HCEC 1CT (cell line): ENCODE data around the gene ATP4B.

Source experiments
- DNase-seq: peaks from one replicate; pipeline ENCODE4 v3.0.0-alpha.2; 2017

Gene ATP4B

DNA sequence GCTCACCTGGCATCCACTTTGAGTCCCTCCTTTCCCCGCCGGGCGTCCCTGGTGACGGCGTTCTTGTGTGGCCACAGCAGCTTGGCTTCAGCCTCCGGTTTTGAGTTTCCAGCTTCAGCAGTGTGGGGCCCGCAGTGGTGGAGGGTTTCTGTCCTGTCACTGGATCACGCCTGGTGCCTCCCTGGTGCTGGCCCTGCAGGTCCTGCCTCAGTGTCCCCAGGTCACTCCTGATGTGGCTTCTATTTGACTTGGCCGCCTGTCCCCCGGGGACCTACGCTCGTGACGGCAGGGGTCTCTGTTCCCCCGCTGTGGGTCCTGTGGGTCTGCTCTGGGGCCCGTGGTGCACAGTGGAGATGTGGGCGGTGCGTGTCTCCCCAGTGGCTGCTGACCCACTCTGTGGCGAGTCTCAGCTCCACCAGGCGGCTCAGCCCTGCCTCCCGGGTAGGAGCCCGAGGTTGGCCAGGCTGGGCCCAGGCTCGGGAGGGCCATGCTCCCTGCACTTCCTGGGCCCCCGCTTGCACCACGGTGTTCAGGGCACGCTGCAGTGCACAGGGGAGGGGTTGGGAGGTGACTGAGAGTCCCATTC lies 1.9 kb downstream of the ATP4B start:
- DNase-seq, result no peak

DNA sequence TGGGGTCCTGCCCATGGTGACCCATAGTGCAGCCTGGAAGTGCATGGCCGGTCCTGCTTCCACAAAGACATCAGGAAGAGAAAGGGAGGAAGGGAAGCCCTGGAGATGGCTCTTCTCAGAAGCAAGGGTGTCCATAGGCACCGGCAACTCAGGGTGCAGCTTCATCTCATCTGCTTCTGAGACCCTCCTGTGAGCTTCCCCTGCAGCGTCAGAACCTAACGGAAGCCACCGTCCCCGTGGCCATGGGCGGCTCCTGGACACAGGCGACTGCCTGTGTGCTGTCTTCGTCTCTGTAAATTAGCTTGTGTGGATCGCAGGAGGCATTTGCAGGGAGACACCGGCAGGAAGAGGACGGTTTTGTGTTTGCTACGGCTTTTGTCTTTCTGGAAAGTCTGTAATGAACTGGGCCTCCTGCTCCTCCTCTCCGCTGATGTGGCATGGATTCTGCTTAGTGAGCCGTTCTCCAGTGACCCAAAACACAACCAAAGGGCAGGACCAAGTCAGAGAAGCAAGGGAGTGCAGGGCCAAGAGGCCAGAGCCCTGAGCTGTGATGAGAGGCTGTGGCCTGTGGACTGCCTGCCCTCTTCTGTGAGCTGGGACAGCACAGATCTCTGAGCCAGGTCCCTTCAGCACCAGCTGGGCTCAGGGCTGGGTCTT lies 2.5 kb downstream of the ATP4B start:
- no peak for DNase-seq

DNA sequence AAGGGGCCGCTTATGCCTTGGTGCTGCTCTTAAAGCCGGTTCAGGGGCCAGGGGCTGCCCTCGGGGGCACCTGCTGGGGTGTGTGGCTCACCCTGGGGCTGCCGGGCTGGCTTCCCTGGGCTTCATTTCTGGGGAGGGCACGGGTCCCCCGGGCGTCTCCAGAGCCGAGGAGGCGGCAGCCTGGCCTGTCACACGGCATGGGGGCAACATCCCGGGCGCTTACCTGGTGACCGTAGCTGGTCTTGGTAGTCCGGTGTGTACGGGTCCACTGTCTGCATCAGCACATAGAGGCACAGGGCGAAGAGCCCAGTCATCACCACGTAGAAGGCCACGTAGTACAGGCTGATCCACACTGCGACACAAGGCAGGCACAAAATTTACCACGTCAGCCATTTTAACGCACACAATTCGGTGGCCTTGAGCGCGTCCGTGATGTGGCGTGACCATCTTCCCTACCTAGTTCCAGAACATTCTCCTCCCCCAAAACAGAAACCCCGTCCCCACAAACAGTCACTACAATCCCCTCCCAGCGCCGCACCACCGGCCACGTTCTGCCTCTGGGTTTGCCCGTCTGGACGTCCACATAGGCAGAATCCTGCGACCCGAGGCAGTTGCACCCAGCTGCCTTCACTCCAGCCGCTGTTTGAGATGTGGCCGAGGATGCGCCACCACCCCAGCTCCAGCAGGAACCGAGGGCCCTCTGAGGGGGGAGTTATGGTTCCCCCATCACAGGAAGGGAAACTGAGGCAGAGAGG lies 3.2 kb downstream of the ATP4B start:
- no peak for DNase-seq

DNA sequence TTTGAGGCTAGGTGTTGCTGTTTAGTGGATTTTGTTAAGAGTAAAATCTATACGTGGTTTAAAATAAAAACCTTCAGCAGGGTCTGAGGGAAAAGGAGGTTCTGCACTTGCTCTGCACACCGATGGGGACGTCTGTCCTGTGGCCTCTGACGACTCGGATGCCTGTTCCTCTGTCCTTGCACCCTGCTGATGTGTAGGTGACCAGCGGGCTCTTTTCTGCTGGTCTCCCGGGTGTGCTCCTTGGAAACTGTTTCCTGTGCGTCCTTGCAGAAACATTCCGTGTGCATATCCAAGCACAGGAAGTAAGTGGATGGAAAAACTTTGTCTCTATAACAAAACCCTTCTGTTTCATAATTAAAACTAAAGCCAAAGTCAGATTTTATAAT lies 3.8 kb downstream of the ATP4B start:
- DNase-seq, result no peak

DNA sequence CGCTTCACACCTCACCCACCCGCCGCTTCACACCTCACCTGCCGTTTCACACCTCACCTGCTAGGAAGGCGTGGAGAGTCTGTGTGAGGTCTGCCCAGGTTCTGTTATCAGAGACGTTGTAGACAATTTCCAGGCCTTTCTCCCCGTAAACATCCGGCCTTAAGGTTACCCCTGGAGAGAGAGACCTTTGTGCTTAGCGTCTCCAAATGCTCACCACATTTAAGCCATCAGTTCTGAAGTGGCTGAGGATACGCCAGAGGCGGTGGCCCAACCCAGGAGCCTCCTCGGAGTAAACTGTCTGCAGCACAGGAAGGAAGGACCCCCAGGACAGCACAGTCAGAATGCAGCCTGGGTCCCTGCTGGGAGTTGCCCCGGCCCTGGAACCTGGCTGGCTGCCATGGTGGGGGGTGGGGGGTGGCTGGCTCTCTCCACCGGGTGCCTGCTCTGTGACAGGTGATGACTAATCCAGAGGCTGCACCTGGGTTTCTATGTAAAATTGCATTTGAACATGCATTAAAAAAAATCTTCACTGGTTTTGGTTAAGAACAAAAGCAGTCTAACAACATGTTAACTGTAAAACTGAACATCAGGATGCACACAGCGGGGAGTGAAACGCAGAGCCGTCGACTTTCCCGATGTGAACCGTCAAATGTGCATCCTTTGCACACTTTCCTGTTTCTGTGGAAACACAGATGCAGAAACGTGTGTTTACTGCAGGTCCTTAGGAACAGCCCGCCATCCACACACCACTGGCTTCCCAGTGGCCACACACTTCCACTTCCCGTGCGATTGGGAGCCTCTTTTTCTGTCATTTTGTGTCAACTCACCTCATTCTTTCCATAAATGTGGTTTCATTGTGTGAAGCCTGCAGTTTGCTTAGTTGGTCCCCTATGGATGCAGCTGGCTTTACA lies 4.5 kb downstream of the ATP4B start:
- DNase-seq, result no peak

DNA sequence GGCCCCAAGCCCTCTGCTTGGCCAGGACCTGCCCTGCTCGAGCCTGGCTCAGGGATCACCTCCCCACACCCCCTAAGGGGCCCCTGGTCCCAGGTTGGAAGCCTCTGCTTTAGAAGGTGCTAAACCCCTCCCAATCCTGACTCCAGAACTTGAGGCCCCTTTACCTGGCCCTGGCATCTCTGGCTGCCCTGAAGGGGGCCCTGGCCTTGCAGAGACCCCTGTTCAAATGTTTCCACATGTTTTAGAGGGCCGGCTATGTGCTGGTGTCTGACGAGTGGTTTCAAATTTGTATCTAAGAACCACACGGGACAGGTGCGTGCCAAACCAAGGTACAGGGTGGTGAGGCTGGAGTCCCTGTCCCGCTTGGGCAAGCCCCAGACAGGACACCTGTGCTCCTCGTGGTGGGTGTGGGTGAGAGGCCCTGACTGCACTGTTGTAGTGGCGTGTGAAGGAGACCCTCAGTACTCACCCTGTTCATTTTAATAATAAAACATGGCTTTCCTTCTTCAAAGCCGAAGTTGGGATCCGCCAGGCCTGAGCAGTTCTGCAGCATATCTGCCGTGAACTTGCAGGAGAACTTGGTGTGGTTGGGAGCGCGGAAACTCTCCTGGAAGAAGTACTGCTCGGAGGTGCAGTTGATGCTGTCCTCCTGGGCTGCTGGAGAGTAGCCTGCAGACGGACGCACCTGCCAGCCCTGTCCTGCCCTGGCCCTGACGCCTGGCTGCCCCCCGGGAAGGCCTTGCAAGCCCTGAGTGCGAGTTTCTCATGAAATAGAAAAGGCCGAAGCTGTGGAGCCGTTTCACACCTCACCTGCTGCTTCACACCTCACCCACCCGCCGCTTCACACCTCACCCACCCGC lies 5.4 kb downstream of the ATP4B start:
- no peak for DNase-seq

DNA sequence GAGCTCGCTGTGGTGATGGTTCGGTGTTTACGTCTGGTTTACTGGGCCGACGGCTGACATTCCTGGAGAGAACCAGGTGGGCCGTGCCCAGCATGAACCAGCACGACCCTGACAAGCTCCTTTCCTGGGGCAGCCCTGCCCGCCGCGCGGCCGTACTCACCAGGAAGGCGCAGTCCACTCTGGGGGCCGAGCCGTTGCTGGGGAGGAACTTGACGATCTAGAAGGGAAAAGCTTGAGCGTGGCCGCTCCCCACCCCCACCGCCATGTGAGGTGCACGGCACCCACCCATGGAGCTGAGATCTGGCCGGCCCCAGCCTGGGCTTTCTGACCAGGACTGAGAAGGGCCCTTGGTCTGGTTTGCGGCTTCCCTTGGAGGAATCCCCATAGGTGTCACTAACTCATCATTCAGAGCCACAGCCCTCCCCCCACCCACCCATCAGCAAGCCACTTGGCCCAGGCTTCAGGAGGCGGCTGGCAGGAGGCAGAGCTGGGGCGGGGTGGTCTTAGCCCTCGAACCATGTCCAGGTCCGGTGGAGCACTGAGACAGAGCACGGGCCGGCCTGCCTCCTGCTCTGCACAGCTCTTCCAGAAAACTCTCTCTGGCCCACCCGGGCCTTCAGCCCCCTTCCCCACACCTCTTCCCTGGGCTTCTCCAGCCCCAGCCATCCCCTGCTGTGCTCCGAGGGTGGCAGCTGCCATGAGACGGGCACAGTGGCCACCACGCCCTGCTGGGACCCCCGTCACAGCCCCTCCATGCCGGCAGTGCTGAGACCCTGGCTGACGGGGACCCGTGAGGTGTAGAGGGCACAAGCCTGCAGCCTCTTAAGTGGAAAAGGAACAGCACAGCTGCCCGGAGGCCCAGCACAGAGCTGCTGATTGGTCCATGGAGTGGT lies 6.2 kb downstream of the ATP4B start:
- no peak for DNase-seq

DNA sequence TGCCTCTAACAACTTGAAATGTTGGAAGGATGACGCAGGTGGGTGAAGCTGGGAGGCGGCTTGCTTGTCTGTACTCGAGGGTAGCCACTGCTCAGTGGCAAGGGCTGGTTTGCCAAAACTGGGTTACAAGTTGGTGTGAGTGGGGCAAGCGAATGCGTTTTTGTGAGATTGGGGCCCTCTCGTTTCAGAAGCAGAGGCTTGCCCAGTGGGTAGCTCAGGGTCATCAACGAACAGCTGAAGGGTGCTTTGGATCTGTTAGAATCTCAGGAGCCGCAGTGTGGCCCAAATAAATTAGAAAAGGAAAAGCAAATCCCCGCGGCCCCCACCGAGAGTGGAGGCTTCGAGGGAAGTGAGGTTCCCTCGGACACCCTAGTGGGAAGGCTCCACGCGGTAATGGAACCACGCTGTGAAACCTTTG lies 7.3 kb downstream of the ATP4B start:
- DNase-seq, result no peak

DNA sequence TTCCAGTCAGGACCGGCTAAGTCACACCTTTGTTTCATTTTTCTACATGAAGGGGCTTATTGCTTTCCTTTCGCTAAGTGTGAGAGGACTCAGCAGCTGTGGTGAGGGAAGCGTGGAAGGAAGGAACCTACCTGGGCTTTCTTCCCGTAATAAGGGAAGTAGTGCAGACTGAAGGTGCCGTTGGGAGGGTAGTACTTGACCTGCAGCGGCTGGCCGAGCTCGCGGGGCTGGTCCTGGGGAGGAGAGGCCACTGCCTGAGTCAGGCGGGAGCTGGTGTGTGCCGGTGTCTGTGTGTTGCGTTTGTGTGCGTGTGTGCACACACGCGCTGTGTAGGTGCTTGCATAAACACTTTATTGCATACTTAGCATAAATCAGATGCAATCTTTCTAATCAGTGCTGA lies 7.7 kb downstream of the ATP4B start:
- DNase-seq, result no peak

DNA sequence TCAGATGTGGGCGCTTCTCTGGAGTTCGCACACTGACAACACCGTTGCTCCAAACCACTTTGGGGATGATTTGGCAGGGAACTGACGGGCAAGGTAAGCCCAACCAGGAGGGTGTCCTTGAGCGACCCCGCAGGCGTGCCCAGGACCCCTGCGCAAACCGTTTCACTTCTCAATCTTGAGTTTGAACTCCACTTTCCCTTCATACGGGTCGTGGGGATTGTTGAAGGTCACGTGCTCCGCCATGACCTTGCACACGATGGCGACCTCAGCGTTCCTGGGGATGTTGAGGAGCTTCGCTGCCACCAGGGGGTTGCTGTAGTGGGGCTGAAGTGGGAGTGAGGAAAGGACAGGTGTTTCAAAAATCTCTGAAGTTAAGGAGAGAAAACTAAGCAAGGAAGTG lies 8.8 kb downstream of the ATP4B start:
- no peak for DNase-seq

DNA sequence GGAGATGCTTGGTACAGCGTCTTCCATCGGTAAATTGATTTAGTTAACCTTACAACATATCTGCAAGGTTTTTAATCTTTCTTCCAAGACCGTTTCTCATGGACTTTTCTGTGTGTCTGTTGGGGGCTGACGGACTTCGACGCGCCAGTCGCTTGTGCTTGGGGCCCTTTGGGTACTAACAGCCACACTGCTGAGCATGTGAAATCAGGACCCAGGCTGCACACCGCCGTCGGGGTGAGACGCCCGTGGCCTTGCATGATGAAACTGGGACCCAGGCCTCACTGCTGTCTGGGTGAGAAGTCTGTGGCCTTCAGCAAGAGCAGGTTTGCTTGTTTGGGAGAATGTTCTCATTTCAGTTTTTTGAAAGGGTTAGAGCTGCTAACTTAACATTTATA lies 9.8 kb downstream of the ATP4B start:
- no peak for DNase-seq

DNA sequence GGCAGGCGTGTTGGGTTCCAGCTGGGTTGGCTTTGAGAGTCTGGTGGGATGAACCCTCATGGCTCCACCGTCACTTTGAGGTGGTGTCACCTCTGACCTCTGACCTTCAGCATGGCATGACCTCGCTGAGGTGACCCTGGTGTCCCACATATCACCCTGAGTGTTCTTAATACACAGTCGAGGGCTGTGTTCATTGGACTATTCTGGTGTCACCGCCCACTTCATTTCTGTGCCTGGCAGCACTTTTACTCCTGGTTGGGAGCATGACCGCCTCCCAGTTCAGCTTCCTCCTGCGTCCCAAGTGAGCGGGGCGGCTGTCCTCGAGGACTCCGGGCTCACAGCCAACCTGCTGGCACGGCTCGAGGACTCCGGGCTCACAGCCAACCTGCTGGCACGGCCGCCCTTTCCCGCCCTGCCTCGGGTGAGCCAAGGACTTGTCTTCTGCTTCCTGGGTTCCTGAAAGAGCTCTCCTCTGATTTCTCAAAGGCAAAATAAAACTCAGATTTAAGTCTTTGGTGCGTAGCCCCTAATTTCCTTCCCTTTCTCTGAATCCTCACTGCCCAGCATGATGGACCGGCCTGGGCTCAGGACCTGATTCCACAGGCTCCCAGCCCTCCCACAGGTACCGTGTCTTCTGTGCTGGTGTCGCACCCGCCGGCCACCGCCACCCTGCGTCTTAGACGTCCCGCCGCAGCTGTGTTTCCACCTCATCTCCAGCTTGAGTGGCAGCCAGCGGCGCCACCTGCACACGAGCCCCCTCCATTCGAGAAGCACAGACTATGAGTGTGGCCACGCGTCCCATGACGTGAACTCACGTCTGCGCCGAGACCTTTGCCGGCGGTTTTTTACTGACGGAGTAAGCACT lies 10.4 kb downstream of the ATP4B start:
- DNase-seq, result no peak

DNA sequence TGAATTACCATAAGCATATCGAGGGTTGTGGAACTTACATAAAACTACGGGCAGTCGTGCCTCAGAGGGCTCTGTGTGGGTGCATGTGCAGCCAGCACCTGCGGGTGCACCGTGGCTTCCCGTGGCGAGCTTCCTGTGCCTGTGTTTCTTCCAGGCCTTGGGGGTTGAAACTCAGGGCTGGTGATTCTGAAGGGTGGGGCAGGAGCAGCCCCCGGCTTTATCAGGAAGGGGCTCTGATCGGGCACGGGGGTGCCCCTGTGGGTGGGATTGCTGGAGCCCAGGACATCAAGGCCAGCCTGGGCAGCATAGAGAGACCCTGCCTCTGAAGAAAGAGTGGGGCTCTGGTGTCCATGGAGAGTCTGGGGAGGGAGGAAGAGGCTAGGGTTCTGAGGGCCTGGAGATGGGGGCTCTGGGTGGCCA lies 11.1 kb downstream of the ATP4B start:
- DNase-seq, result no peak

DNA sequence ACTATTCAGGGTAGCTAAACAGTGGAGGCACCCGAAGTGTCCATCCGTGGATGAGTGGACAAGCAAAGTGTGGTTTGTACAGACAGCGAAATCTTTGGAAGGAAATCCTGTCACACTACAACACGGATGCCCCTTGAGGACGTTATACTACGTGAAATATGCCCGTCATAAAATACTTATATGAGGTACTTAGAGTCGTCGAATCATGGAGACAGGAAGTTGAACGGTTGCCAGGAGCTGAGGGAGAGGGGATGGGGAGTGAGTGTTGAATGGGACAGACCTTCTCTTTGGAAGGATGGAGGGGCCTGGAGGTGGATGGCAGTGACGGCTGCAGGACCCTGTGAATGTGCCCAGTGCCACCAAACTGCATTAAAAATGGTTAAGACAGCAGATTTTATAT lies 11.6 kb downstream of the ATP4B start:
- DNase-seq, result no peak

DNA sequence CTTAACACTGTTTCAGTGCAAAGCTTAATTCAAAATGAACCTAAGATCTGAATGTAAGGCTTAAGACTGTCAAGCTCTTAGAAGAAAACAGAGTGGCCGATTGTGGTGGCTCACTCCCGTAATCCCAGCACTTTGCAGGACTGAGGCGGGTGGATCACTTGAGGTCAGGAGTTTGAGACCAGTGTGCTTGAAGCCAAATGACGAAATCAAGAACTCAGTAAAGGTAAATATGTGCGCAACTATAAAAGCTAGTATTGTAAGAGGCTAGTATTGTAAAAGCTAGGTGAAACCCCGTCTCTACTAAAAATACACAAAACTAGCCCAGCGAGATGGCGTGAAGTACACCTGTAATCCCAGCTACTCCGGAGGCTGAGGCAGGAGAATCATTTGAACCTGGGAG lies 12.7 kb downstream of the ATP4B start:
- no peak for DNase-seq

DNA sequence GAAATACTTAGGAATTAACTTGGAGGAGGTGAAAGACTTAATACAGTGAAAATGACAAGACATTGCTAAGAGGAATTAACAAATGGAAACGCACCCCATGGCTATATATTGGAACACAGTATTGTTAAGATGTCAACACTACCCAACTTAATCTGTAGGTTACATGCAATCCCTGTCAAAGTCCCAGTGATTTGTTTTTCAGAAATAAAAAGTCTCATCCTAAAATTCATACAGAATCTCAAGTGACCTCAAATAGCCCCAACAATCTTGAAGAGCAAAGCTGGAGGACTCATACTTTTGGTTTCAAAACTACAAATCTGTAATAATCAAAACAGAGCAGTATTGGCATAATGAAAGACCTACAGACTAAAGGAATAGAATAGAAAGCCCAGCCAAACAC lies 13.2 kb downstream of the ATP4B start:
- DNase-seq, result no peak

DNA sequence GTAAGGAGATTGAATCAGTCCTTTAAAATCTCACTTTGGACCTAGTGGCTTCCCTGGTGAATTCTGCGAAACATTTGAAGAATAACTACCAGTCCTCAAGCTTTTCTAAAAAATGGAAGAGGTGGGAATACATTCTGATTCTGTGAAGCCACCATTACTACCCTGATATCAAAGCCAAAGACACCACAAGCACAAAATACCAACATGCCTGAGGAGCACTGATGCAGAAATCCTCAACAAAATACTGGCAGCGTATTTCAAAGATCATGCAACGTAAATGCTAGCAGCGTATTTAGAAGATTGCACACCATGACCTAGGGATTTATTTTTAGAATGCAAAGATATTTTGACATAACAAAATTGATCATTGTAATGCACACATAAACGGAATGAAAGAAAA lies 14.4 kb downstream of the ATP4B start:
- DNase-seq, result no peak

DNA sequence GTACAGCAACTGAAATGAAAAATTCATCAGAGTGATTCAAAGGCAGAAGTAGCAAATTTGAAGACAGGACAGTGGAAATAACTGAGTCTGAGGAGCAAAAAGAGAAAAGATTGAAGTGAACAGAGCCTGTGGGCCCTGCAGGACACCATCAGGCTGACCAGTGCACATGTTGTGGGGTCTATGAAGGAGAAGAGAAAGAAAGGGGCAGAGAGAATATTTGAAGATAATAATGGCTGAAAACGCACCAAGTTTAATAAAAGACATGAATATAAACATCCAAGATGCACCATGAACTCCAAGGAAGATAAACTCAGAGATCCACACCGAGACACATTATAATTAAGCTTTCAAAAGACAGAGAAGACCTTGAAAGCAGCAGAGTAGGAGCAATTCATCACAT lies 15.4 kb downstream of the ATP4B start:
- no peak for DNase-seq

DNA sequence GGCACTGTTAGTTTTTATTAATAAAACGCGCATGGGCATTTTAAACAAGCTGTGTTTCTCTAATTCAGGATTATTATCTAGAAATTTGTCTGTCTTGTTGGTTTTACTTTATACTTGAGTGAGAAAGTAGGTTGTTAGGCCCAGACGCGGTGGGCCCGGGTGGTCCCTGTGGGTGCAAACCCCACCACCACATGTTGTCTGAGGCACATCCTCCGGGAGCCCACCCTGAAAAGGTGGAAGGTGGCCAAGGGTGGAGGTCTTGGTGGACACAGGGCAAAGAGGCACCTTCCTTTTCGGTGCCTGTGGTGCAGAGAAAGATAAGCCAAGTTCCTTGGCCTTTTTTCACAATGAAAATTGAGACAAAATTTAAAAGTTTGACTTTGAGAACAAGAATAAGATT lies 16.6 kb downstream of the ATP4B start:
- no peak for DNase-seq

DNA sequence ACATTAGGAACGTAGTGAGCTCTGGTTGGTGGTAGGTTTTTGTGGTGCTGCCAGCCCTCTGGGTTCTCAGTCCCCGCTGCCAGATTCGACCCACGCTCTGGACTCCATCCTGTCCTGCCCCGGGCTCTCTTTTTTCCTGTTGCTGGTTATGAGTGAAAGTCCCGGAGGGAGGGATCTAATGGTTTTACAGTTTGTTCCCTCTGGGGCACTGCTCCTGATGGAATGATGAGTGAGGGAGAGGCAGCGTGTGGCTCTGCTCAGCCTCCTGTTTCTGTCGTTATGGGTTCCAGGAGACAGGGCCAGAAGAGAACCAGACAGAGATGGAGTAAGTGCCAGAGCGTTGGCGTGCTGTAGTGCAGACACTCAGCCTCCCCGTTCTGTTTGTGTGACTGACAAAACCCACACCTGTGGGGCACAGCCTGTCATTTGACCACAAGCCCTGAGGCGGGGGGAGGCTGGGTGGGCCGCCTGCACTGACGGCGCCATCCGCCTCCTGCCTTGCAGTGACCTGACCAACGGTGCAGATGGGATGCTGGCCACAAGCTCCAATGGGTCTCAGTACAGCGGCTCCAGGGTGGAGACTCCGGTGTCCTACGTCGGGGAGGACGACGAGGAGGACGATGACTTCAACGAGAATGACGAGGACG lies 18.3 kb downstream of the ATP4B start:
- no peak for DNase-seq
